ENCODE data around the gene AKTIP.
"Not testable (repeated sequence)": the region's sequence is repeated elsewhere in the genome, so short reads cannot be mapped to it uniquely, and the experiment has no call there.

AKTIP gene

GRCh38 chr16:53515259-53515658, 12.2 kb upstream of the AKTIP start:
- DNase-seq: no peak

GRCh38 chr16:53512795-53513194, 9.8 kb upstream of the AKTIP start:
- DNase-seq: not testable (repeated sequence)

GRCh38 chr16:53511403-53512280, 8.6 kb upstream of the AKTIP start:
- DNase-seq: no peak

- DNase-seq: no peak
These were observed 8.0 kb upstream of the AKTIP start for GRCh38 chr16:53511084-53511402.

GRCh38 chr16:53510704-53511070, 7.7 kb upstream of the AKTIP start:
- DNase-seq: no peak

- DNase-seq: peak; percentile 62
These were observed 7.1 kb upstream of the AKTIP start for GRCh38 chr16:53509906-53510703.

GRCh38 chr16:53507464-53508179, 4.6 kb upstream of the AKTIP start:
- DNase-seq: no peak

GRCh38 chr16:53506254-53506653, 3.2 kb upstream of the AKTIP start:
- no peak for DNase-seq

- DNase-seq: peak; percentile 46
These were observed 1.7 kb upstream of the AKTIP start for GRCh38 chr16:53504665-53505064.

- peak; percentile 50 for DNase-seq
These were observed 1.1 kb upstream of the AKTIP start for GRCh38 chr16:53503991-53504663.

- peak; percentile 100 for DNase-seq
These were observed 388 bp upstream of the AKTIP start for GRCh38 chr16:53503270-53503923.

- DNase-seq: no peak
These were observed 1.7 kb downstream of the AKTIP start for GRCh38 chr16:53501216-53501859.

GRCh38 chr16:53498984-53499383, 4.0 kb downstream of the AKTIP start:
- DNase-seq: no peak

GRCh38 chr16:53495325-53495724, 7.7 kb downstream of the AKTIP start:
- no peak for DNase-seq

- no peak for DNase-seq
These were observed 8.4 kb downstream of the AKTIP start for GRCh38 chr16:53494636-53495035.

- DNase-seq: no peak
These were observed 10.5 kb downstream of the AKTIP start for GRCh38 chr16:53492503-53492902.

- no peak for DNase-seq
These were observed 13.3 kb downstream of the AKTIP start for GRCh38 chr16:53489755-53490154.

GRCh38 chr16:53486230-53486629, 16.8 kb downstream of the AKTIP start:
- no peak for DNase-seq

- DNase-seq: no peak
These were observed 18.5 kb downstream of the AKTIP start for GRCh38 chr16:53484542-53484941.

- peak; percentile 41 for DNase-seq
These were observed 20.9 kb downstream of the AKTIP start for GRCh38 chr16:53482123-53482522.

GRCh38 chr16:53480394-53480793, 22.6 kb downstream of the AKTIP start:
- no peak for DNase-seq

GRCh38 chr16:53478965-53479364, 24.0 kb downstream of the AKTIP start:
- no peak for DNase-seq
